Measurements from ENCODE around the gene ZNF595.
"Not testable (repeated sequence)": the region's sequence is repeated elsewhere in the genome, so short reads cannot be mapped to it uniquely, and the experiment has no call there.

ZNF595 gene

DNA sequence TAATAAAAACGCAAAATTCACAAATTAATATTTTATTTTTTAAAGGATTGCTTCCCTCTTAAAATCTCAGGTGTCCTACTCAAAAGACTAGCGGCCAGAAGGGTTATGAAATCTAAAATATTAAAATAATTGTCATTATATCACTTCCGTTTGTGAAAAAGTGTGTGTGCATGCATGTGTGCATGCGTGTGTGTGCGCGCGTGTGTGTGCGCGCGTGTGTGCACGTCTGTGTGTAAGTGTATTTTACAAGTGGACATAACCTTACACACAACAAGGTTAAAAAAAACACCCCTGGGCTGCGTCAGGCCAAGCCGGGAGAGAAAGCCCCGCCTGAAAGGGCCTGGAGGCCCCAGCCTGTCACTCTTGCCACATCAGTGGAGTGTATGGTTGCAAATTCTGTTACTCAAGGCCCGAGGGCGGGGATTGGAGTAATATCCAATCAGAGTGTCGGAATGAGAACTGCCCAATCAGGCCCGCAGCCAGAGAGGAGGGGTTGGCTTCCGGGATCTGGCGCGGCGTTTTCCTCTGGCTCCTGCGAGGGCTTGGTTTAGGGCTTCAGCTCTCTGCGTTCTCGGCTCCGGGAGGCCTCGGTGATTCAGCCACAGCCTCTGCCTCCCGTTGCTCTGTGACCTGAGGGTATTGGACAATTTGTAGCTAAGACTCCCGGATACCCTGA is at the start of gene ZNF595:
TSS of gene ZNF595 (plus strand) at position 518 of the 676 bp plus-strand sequence. CDS start 168 bp downstream, outside the sequence.
- DNase-seq (ENCODE audit: low spot score) = not testable (repeated sequence)

- not testable (repeated sequence) for DNase-seq (ENCODE audit: low spot score)
Observed at GRCh38 chr4:9937-10870, 42.9 kb upstream of the ZNF595 start.

- DNase-seq (ENCODE audit: low spot score) = not testable (repeated sequence)
Observed at GRCh38 chr4:11095-11815, 41.9 kb upstream of the ZNF595 start.

- not testable (repeated sequence) for DNase-seq (ENCODE audit: low spot score)
Observed at GRCh38 chr4:11816-12417, 41.2 kb upstream of the ZNF595 start.

GRCh38 chr4:18128-18527 is 35.0 kb upstream of the ZNF595 start:
- DNase-seq (ENCODE audit: low spot score) = not testable (repeated sequence)

- not testable (repeated sequence) for DNase-seq (ENCODE audit: low spot score)
Observed at GRCh38 chr4:18589-18988, 34.5 kb upstream of the ZNF595 start.

GRCh38 chr4:22882-23281 is 30.2 kb upstream of the ZNF595 start:
- not testable (repeated sequence) for DNase-seq (ENCODE audit: low spot score)

DNA sequence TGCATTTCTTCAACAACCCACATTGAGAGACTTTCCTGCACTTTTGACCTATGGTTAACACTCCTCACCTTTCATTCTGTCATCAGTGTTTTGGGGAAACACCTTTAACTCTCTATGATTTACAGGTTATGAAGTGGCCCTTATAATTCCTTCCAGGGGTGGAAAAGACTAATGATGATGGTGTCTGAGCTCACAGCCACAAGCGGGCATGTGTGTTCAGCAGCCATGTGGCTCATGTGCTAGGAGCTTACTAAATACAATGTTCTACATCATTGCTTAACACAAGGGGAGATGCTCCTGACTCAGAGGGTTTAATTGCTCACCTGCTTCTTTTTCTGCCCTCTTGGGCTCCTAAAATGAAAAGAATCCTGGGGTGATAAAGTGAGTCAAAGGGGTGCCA is 28.8 kb upstream of the ZNF595 start:
- DNase-seq (ENCODE audit: low spot score) = not testable (repeated sequence)

GRCh38 chr4:27501-27900 is 25.6 kb upstream of the ZNF595 start:
- DNase-seq (ENCODE audit: low spot score) = not testable (repeated sequence)

- DNase-seq (ENCODE audit: low spot score) = not testable (repeated sequence)
Observed at GRCh38 chr4:28767-29542, 24.2 kb upstream of the ZNF595 start.

DNA sequence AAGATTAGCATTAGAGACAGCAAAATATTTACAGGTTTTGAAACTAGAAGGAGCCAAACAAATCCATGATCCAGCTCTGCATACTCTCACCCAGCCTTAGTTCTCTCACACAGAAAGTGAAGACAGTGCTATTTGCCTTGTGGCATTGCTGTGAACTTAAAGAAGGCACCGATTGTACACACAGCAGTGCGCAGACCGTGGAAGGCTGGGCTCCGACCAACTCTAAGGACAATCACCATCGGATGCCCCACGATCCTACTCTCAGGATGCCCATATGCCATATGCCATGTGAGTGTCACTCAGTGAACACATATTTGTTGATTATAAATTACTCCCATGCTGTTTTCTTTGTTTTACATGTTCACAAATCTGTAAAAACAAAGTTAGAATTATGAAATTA is 19.8 kb upstream of the ZNF595 start:
- not testable (repeated sequence) for DNase-seq (ENCODE audit: low spot score)

GRCh38 chr4:36559-37415 is 16.3 kb upstream of the ZNF595 start:
- not testable (repeated sequence) for DNase-seq (ENCODE audit: low spot score)

GRCh38 chr4:38202-38601 is 14.9 kb upstream of the ZNF595 start:
- DNase-seq (ENCODE audit: low spot score) = not testable (repeated sequence)

GRCh38 chr4:43375-43774 is 9.7 kb upstream of the ZNF595 start:
- not testable (repeated sequence) for DNase-seq (ENCODE audit: low spot score)

DNA sequence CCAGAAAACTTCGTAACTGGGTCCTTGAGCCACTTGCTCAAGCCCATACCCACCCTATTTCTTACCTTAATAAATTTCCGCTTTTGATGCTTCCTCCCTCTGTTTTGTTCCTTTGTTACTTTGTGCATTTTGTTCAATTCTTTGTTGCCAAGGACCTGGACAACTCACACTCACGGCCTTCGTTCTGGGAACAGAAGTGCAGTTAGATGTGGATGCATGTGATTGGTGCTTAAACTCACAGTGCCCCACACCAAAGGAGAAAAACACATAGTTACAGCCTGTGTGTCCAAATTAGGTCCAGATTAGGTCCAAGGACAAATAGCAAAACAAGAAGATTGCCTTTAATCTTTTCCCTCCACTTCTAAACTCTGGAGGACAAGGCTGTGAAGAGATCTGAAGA is 1.9 kb upstream of the ZNF595 start:
- not testable (repeated sequence) for DNase-seq (ENCODE audit: low spot score)

DNA sequence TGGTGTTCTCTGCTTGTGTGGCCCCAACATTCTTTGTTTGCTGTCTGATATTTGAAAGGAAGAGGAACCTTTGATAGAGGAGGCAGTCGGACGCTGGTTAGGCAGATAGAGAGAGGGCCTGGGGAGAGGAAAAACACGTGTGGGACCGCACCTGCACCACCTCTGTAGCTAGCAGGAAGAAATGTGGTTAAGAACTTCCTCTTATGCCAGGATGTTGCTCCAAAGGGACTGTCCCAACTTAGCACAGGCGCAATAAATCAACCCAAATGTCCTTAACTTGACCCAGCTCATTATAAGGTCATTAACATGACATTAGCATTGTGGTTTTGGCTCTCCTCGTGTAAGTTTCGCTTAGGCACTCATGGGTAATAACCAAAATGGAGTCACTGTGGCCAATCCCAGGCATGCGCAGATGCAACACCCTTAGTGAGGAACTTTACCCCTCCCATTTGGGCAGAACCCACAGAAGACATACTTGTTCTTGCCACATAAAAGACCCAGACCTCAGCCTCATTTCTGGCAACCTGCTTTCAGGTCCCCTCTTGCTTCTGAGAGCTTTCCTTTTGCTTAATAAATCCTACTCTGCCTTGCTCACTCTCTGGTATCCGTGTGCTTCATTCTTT is 1.4 kb upstream of the ZNF595 start:
- DNase-seq (ENCODE audit: low spot score) = not testable (repeated sequence)

- DNase-seq (ENCODE audit: low spot score) = not testable (repeated sequence)
Observed at GRCh38 chr4:53521-53920, 400 bp downstream of the ZNF595 start.

GRCh38 chr4:64733-65132 is 11.6 kb downstream of the ZNF595 start:
- not testable (repeated sequence) for DNase-seq (ENCODE audit: low spot score)

GRCh38 chr4:71830-72229 is 18.7 kb downstream of the ZNF595 start:
- DNase-seq (ENCODE audit: low spot score) = no peak

DNA sequence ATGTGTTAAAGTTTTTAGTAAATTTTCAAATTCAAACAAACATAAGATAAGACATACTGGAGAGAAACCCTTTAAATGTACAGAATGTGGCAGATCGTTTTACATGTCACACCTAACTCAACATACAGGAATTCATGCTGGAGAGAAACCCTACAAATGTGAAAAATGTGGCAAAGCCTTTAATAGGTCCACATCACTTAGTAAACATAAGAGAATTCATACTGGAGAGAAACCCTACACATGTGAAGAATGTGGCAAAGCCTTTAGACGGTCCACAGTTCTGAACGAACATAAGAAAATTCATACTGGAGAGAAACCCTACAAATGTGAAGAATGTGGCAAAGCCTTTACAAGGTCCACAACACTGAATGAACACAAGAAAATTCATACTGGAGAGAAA is 32.8 kb downstream of the ZNF595 start:
- no peak for DNase-seq (ENCODE audit: low spot score)

All from germinal center (tissue), 1 donor.